ENCODE measurements around the gene PIGZ. TPM values are rescaled to one million over a fixed set of nuclear protein-coding genes. Genes with fewer than 3 reads are reported as not detected.

PIGZ gene
- polyA plus RNA-seq, 1 donor from 2014 or later = 2.1 TPM

Other genes starting within 250 kb of the PIGZ start
- 35.0 TPM for gene PAK2, start 229.0 kb downstream of the PIGZ start, polyA plus RNA-seq
- gene SENP5, start 100.9 kb downstream of the PIGZ start, polyA plus RNA-seq = 11.7 TPM
- 74.1 TPM for gene NCBP2, start 26.3 kb downstream of the PIGZ start, polyA plus RNA-seq
- not detected for gene MELTF, start 61.0 kb upstream of the PIGZ start, polyA plus RNA-seq